ENCODE data around the gene WBP2NL.

The WBP2NL gene

GRCh38 chr22:41976961-41977566, 21.5 kb upstream of the WBP2NL start:
- in situ Hi-C loops (cut with MboI; ENCODE audit: low sequenced_read_pairs): no loop called here

DNA sequence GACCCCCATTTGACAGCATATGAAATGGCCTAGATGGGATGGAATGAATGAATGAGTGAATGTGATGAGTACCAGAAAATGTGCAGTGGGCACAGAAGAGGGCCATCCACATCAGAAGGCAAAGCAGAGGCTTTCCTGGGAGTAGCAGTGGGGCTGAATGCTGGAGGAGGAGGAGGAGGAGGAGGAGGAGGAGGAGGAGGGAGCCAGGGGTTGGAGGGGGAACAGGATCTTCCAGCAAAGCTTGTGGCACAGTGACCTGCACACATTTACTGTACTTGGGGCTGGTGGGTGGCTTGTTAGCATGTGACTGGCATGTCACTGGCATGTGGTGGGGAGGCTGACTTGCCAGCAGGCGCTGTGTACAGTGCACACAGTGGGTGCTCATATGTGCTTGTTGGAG, 19.9 kb upstream of the WBP2NL start:
- in situ Hi-C loops (cut with MboI; ENCODE audit: low sequenced_read_pairs): no loop called here

DNA sequence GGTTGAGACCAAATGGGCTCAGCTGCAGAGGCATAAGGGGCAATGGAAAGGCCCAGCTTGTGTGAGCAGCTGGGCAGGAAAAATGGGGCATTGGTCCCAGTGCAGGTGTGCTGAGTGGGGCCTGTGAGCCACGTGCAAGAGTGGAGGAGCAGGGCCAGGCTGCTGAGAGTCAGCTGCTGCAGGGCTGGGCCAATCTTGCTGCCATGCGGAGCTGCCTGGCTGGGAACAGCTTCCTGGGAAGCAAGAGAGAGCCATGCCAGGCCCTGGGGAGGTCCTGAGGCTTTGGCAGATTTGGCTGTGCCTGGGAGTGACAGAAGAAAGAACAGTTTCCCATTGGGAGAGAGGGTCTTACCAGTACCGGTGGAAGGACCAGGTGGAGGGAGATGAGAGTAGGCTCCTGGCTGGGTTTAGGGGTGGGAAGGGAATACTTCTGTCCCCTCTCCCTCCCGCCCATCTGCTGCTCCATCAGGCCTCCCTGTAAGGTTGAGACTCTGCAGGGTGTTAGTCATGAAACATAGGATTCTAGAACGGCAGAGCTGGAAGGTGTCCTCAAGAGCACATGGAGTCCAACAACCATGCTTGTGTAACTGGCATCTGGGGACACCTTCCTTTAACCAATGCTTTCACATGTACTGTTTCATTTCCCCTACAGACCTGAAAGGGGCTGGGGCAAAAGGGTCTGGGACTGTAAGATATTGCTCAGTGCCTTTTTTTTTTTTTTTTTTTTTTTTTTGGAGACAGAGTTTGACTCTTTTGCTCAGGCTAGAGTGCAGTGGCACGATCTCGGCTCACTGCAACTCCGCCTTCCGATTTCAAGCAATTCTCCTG, 19.0 kb upstream of the WBP2NL start:
- in situ Hi-C loops (cut with MboI; ENCODE audit: low sequenced_read_pairs): no loop called here

DNA sequence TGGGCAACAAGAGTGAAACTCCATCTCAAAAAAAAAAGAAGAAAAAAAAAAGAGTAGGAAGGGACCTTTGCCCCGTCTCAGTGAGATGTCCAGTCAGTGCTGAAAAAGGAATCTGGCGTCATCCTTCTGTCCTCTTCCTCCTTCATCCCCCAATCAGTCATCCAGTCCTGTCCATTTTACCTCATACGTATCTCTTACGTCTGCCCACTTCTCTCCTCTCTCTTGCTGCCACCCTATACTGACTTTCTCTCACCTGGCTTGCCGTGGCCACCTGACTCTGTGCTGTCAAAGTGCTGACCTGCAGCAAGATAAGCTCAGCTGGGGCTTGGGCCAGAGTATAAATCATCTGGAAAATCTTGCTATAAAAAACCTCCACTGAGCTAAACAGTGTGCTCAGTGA, 15.7 kb upstream of the WBP2NL start:
- in situ Hi-C loops (cut with MboI; ENCODE audit: low sequenced_read_pairs): no loop called here

GRCh38 chr22:41983513-41984405, 14.8 kb upstream of the WBP2NL start:
- in situ Hi-C loops (cut with MboI; ENCODE audit: low sequenced_read_pairs): no loop called here

DNA sequence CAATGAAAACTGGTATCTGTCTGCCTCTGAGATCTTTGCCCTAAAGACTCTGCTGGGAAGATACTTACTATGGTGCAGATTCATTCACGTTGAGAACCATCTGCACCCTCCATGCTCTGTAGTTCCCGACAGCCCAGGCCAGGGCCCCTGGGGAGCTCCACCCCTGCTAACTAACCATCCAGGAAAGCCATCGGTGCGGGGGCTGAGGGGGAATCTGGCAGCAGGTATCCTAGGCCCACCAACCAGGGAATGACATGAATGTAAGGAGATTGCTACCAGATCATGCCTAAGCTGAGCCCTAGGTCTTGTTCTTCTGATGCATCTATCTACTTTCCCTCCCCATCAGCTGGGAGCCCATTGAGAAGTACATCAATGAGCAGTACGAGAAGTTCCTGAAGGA, 11.3 kb upstream of the WBP2NL start:
- in situ Hi-C loops (cut with MboI; ENCODE audit: low sequenced_read_pairs): no loop called here

DNA sequence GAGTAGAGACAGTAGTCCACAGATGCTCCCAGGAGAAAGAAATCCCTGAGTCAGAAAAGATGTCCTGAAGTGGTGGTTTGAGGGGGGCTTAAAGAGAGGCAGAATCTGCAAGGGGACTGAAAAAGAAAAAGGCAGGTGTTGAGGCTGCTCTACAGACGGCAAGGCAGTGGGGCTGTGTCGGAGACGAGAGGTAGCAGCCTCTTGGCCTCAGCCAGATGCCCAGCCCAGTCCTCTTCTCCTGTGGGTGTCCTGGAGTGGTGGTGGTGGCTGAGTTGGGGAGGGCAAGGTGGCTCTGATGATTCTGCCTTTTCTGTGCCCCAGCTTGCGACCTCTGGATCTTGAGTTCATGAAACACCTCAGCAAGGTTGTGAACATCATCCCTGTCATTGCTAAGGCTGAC, 9.3 kb upstream of the WBP2NL start:
- in situ Hi-C loops (cut with MboI; ENCODE audit: low sequenced_read_pairs): no loop called here

DNA sequence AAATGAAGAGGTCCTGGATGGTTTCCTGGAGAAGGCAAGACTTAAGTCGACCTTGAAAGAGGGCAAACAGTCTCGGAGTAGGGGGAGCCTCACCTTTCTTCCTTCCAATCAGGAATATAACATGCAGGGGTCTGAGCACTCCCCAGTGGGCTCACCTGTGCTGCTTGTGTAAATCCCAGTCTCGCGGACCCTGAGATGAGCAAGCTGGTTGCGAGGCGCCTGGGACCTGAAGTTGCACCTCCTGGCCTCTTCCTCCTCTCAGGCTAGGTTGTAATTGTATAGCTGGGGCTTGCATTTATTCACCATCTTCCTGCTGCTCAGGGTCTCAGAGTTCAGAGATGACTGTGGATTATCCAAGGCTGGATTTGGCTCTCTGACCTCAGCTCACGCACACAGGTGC, 7.5 kb upstream of the WBP2NL start:
- in situ Hi-C loops (cut with MboI; ENCODE audit: low sequenced_read_pairs): no loop called here

DNA sequence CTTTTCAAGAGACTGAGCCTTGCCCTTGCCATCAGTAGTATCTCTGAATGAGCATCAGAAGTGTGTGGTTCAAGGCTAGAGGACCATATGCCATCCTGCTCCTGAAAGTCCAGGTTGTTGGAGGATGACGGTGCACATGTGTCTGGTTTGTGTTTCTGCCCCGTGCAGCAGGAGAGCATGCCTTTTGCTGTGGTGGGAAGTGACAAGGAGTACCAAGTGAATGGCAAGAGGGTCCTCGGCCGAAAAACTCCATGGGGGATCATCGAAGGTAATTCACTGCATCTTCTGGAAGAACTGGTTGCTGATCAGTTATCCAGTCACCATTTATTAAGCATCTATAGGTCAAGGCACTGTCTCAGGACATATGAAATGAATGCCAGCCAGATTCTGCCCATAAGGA, 6.1 kb upstream of the WBP2NL start:
- in situ Hi-C loops (cut with MboI; ENCODE audit: low sequenced_read_pairs): no loop called here

DNA sequence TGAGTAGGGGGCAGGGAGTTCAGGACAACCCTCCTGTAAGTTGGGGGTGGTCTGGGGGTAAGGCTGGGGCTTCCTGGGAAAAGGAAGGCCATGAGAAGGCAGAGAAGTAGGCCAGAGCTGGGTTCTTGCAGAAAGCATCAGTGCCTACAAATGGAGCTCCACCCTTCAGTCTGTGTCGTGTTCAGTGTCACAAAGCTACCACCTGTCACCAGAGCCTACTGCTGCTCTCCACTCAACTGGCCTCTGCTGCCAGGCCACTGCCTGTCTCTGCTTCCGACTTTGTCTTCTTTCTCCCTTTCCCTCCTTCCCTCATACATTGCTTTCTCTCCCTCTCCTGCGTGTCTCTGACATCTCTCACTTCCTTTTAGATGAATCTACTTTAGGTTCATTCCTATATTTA, 3.4 kb upstream of the WBP2NL start:
- in situ Hi-C loops (cut with MboI; ENCODE audit: low sequenced_read_pairs): no loop called here

DNA sequence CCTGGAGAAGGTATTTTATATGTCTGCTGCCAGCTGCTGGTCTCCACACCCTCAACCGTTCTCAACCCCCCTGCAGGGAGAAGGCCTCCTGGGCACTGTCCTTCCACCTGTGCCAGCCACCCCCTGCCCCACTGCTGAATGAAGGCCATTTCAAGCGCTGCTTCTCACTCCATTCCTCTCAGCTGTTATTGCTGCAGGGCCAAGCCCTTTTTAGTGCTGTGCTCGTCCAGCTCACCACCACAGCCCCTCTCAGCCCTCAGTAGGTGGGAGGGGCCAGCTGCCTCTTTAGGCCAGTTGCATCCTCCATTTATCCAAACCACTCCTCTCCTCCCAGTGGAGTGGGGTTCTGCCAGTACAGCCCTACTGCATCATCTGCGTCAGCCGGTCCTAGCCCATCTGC, 1.8 kb upstream of the WBP2NL start:
- in situ Hi-C loops (cut with MboI; ENCODE audit: low sequenced_read_pairs): no loop called here

GRCh38 chr22:42000466-42000865, 1.9 kb downstream of the WBP2NL start:
- in situ Hi-C loops (cut with MboI; ENCODE audit: low sequenced_read_pairs): no loop called here

- in situ Hi-C loops (cut with MboI; ENCODE audit: low sequenced_read_pairs): no loop called here
Observed at GRCh38 chr22:42001121-42001520, 2.5 kb downstream of the WBP2NL start.

DNA sequence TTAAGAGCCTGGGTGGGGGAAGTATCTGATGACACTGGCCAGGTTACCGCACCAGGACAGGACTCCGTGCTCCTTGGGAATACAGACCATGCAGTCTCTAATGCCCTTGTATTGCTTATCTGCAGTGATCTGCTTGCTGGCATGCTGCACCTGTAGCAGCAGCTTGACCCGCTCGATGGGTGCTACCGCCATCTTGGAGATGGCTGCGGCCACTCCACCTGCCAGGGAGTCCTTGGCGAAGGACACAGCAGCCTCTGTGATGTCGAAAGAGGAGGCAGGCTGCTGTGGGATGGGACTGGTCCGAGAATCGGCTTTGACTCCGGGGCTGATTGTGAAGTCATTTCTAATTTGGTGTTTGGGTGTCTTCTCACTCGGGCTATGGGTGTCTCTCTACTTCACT, 3.1 kb downstream of the WBP2NL start:
- in situ Hi-C loops (cut with MboI; ENCODE audit: low sequenced_read_pairs): no loop called here

- in situ Hi-C loops (cut with MboI; ENCODE audit: low sequenced_read_pairs): no loop called here
Observed at GRCh38 chr22:42007922-42008321, 9.3 kb downstream of the WBP2NL start.

DNA sequence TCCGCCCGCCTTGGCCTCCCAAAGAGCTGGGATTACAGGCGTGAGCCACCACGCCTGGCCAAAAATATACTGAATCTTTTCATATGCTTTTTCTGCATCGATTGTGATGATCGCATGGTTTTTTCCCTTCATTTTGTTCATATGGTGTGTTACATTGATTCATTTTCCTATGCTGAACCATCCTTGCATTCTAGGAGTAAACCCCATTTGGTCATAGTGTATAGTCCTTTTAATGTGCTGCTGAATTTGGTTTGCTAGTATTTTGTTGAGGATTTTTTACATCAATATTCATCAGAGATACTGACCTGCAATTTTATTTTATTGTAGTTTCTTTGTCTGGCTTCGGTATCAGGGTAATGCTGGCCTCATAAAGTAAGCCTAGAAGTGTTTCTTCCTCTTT, 12.2 kb downstream of the WBP2NL start:
- in situ Hi-C loops (cut with MboI; ENCODE audit: low sequenced_read_pairs): no loop called here

- in situ Hi-C loops (cut with MboI; ENCODE audit: low sequenced_read_pairs): no loop called here
Observed at GRCh38 chr22:42013385-42013784, 14.8 kb downstream of the WBP2NL start.

DNA sequence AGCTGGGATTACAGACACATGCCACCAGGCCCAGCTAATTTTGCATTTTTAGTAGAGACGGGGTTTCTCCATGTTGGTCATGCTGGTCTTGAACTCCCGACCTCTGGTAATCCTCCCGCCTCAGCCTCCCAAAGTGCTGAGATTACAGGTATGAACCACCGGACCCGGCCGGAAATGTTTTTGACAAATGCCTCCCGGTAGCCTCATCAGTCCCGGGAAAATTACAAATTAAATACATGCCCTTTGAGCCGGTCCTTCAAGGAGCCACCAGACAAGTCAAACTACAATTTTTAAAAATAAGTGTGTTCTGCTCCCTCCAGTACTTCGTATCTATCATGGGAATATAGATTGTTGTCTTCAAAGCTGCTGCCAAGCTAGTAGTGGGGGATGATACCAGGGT, 17.5 kb downstream of the WBP2NL start:
- in situ Hi-C loops (cut with MboI; ENCODE audit: low sequenced_read_pairs): no loop called here

GRCh38 chr22:42018224-42018623, 19.6 kb downstream of the WBP2NL start:
- in situ Hi-C loops (cut with MboI; ENCODE audit: low sequenced_read_pairs): no loop called here

GRCh38 chr22:42021571-42021970, 23.0 kb downstream of the WBP2NL start:
- in situ Hi-C loops (cut with MboI; ENCODE audit: low sequenced_read_pairs): no loop called here

GRCh38 chr22:42022162-42022847, 23.7 kb downstream of the WBP2NL start:
- in situ Hi-C loops (cut with MboI; ENCODE audit: low sequenced_read_pairs): no loop called here

Data from HL-60/S4 (cell line).